ENCODE results near the gene VASN. TPM values are rescaled to one million over a fixed set of nuclear protein-coding genes. Genes with fewer than 3 reads are reported as not detected.

VASN gene
- polyA plus RNA-seq, 1 donor: 12.6 TPM

GRCh38 chr16:4428500-4428899 is 56.9 kb downstream of the VASN start:
- no peak for DNase-seq

DNA sequence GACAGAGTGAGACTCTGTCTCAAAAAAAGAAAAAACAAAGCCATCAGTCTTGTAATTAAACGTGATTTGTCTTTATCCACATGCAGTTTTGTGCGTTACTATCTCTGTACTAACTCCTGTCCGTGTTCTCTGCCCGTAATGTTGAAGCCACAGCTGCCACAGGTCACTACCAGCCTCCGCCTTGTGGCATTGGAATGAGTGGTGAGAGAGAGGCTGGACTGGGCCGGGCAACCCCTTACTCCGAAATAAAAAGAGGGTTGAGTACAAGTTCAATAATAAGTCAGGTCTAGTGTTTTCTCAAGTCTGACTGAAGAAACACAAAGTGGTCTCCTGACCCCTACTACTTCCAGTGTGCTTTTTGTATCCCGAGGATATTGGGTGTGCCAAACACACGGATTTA is 59.4 kb downstream of the VASN start:
- DNase-seq: no peak

Other genes with a start within 250 kb of the VASN start
- gene SRL, start 129.8 kb upstream of the VASN start, polyA plus RNA-seq (ENCODE audit: insufficient read length): 671 TPM
- gene TFAP4, start 98.8 kb upstream of the VASN start, polyA plus RNA-seq (ENCODE audit: insufficient read length): 14.8 TPM
- gene GLIS2, start 55.8 kb upstream of the VASN start, polyA plus RNA-seq (ENCODE audit: insufficient read length): 25.8 TPM
- gene PAM16, start 20.5 kb upstream of the VASN start, polyA plus RNA-seq (ENCODE audit: insufficient read length): 28.9 TPM
- gene CORO7, start 44.7 kb downstream of the VASN start, polyA plus RNA-seq (ENCODE audit: insufficient read length): 26.1 TPM
- gene DNAJA3, start 54.0 kb downstream of the VASN start, polyA plus RNA-seq (ENCODE audit: insufficient read length): 34.9 TPM
- 16.0 TPM for gene NMRAL1, start 102.8 kb downstream of the VASN start, polyA plus RNA-seq (ENCODE audit: insufficient read length)
- gene HMOX2, start 104.5 kb downstream of the VASN start, polyA plus RNA-seq (ENCODE audit: insufficient read length): 37.9 TPM
- gene CDIP1, start 166.9 kb downstream of the VASN start, polyA plus RNA-seq (ENCODE audit: insufficient read length): 42.8 TPM
- 1.1 TPM for gene C16orf96, start 184.5 kb downstream of the VASN start, polyA plus RNA-seq (ENCODE audit: insufficient read length)
- 25.1 TPM for gene UBALD1, start 243.0 kb downstream of the VASN start, polyA plus RNA-seq (ENCODE audit: insufficient read length)